CD4-positive, alpha-beta T cell treated with Interleukin-15 for 4 hours (primary cell): Measurements from ENCODE around the gene KAT2B.

Experiments
- DNase-seq: peaks from one replicate; pipeline ENCODE4 v3.0.0-alpha.2; 2020; ENCODE audit warnings: low spot score

The KAT2B gene

GRCh38 chr3:20143519-20143918 lies 103.3 kb downstream of the KAT2B start:
- no peak for DNase-seq

- DNase-seq, result no peak
Observed at GRCh38 chr3:20145874-20146273, 105.6 kb downstream of the KAT2B start.

- no peak for DNase-seq
Observed at GRCh38 chr3:20146301-20146700, 106.1 kb downstream of the KAT2B start.

GRCh38 chr3:20147361-20147760 lies 107.1 kb downstream of the KAT2B start:
- no peak for DNase-seq

- no peak for DNase-seq
Observed at GRCh38 chr3:20148466-20148865, 108.2 kb downstream of the KAT2B start.

GRCh38 chr3:20154078-20154477 lies 113.8 kb downstream of the KAT2B start:
- no peak for DNase-seq

GRCh38 chr3:20154928-20155327 lies 114.7 kb downstream of the KAT2B start:
- DNase-seq, result no peak

- no peak for DNase-seq
Observed at GRCh38 chr3:20160230-20160629, 120.0 kb downstream of the KAT2B start.

GRCh38 chr3:20161714-20162113 lies 121.5 kb downstream of the KAT2B start:
- DNase-seq, result no peak

GRCh38 chr3:20173844-20174410 lies 133.7 kb downstream of the KAT2B start:
- no peak for DNase-seq

- DNase-seq, result no peak
Observed at GRCh38 chr3:20181276-20181675, 141.0 kb downstream of the KAT2B start.

GRCh38 chr3:20182206-20182605 lies 142.0 kb downstream of the KAT2B start:
- DNase-seq, result no peak

- DNase-seq, result peak; percentile 16
Observed at GRCh38 chr3:20185331-20185678, 145.1 kb downstream of the KAT2B start.

- DNase-seq, result peak; percentile 99
Observed at GRCh38 chr3:20185679-20186599, 145.7 kb downstream of the KAT2B start, which contains the start of gene SGO1. SGO1 (minus strand) TSS chr3:20186206; CDS start chr3:20184027, 2,179 bp downstream.

- no peak for DNase-seq
Observed at GRCh38 chr3:20186600-20187004, 146.4 kb downstream of the KAT2B start.

GRCh38 chr3:20190991-20191390 lies 150.7 kb downstream of the KAT2B start:
- DNase-seq, result no peak

GRCh38 chr3:20194793-20195460 lies 154.7 kb downstream of the KAT2B start:
- no peak for DNase-seq

GRCh38 chr3:20197775-20198174 lies 157.5 kb downstream of the KAT2B start:
- no peak for DNase-seq

GRCh38 chr3:20201143-20201542 lies 160.9 kb downstream of the KAT2B start:
- DNase-seq, result no peak
